CD4-positive, alpha-beta T cell treated with Interferon alpha-2 for 1 hour (primary cell): ENCODE measurements around the gene MRPS35.

Experiments
- DNase-seq, 2 donors: peaks; one replicate each; pipeline ENCODE4 v3.0.0-alpha.2; 2020 to 2022

MRPS35 gene

GRCh38 chr12:27710592-27711316 is at the start of gene MRPS35:
Gene MRPS35 (plus strand): TSS chr12:27710832. CDS start chr12:27710844, 12 bp downstream.
- DNase-seq, result peak; percentile 87 to 93

DNA sequence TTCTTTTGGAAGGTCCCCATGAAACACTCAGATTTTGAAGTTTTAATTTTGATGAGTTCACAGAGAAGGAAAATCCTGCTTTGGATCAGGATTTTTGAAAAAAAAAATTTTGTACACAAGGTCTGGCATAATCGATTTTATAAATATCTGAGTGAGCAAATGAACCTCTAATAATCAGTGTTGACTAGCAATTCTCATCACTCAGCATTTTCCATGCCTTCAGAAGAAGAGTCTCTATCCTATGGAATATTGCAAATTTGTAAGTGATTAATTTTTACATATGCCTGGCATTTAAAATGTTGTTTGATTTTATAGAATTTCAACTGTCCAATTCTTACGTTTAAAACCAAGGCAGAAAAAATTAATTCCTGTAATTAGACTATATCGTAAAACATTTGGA is 44.9 kb upstream of the MRPS35 start:
- DNase-seq, result no peak

- no peak for DNase-seq
These were observed 44.1 kb upstream of the MRPS35 start for GRCh38 chr12:27666510-27666909.

DNA sequence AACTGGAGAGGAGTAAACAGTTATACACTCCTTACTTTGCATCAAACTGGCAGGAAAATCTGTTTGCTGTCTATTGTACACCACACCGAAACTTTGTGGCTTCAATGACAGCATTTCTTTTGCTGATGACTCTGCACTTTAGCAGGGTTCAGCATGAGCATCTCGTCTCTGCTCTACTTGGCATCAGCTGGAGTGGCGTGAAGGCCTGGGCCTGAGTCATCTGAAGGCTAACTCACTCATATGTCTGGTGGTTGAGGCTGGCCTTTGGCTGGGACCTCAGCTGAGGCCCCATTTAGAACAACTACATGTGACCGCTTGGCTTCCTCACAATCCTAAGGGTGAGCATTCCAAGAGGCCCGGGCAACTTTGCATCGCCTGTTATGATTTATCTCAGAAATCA is 43.1 kb upstream of the MRPS35 start:
- no peak for DNase-seq

DNA sequence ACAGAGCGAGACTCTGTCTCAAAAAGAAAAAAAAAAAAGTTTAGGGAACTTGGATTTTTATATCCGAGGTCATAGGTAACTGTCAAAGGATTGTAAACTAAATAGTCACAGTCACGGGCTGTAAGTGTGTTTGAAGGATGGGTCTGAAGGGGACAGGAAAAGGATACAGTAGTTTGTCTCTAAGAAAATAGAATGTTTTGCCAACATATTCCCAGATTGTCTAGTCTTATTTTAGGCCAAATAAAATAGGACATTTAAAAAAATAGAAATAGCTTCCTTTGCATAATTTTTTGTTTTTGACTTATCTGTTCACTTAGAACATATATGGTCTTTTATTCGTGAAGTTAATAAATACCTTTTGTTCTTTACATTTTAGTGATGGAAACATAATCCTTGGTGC is 38.6 kb upstream of the MRPS35 start:
- DNase-seq, result no peak

DNA sequence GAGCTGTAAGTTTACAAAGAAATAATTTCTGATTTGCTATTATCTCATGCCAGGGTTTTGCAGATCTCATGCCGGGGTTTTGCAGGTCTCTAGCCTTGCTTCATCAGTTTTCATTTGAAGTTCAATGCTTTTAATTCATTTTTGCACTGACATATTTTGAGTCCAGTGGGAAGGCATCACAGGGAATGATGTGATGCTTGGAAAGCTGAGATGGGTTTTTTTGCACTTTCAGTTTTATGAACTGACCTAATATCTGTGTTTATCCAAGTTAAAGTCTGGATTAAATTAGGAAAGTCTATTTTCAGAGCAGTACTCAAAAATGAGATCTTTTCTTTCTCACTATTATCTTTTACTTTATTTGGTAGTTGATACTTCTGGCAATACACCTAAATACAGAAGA is 38.0 kb upstream of the MRPS35 start:
- DNase-seq, result no peak

DNA sequence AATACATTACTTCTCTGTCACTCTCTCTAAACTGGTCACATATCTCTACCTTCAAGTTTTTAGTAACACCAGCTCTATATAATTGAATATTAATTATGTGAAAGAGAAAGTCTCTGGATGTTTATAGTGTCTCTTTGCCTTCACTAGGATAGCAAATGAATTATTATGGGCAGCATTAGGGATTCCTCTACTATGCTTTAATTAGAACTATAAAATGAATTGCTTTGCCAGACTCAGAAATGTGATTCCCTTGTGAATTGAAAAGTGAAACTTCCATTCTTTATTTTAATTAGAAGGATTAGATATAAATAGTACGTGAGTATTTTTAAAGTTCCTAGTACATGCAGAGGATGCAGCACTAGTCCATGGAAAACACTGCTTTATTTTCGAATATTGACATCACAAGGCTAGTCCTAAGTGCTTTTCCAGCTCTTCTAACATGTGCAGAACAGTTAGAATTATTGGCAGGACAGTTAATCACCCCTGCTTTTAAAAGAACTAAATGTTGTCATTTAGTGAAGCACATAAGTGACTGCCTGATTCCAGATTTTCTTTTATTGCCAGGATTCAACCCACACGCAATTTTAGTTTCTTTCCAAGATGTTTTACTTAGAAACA is 37.4 kb upstream of the MRPS35 start:
- no peak for DNase-seq

- DNase-seq, result no peak
These were observed 35.6 kb upstream of the MRPS35 start for GRCh38 chr12:27674989-27675388.

- no peak for DNase-seq
These were observed 30.0 kb upstream of the MRPS35 start for GRCh38 chr12:27680619-27681018.

GRCh38 chr12:27682534-27682933 is 28.1 kb upstream of the MRPS35 start:
- no peak for DNase-seq

DNA sequence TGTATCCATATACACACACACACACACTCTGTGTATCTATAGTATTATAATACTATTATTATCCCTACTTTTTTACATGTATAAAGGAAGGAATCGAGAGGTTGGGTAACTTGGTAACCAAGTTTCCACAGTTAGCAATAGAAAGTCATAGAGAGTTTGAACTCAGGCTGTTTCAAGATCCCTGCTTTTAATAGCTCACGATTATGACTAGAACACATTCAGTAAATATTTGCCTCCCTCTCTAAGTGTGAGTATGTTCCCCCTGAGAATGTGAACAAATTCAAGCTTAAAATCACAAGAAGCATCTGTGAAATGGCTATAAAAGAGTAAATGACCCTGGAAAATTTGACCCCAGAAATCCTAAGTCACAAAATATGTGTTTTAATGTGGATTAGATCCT is 25.4 kb upstream of the MRPS35 start:
- DNase-seq, result no peak

- no peak for DNase-seq
These were observed 24.5 kb upstream of the MRPS35 start for GRCh38 chr12:27686147-27686546.

DNA sequence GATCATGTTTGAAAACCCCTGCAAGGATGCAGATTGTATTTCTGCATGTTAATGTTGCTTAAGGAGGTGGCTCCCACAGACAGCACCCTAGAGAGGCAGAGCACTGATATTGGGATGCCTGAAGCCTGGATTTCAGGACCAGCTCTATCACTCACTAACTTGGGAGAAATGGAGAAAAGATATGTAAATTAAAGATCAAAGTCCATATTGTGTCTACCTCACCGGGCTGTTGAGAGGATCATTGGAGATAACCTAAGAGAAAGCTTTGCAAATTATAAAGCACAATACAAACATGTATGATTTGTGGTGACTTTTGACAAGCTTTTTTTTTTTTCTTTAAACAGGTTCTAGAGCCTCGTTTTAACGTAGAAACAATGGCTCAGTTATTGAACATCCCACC is 22.0 kb upstream of the MRPS35 start:
- no peak for DNase-seq

- no peak for DNase-seq
These were observed 21.0 kb upstream of the MRPS35 start for GRCh38 chr12:27689558-27690180.

- no peak for DNase-seq
These were observed 17.2 kb upstream of the MRPS35 start for GRCh38 chr12:27693403-27693802.

GRCh38 chr12:27695556-27696292 is 14.9 kb upstream of the MRPS35 start:
- DNase-seq, result no peak

DNA sequence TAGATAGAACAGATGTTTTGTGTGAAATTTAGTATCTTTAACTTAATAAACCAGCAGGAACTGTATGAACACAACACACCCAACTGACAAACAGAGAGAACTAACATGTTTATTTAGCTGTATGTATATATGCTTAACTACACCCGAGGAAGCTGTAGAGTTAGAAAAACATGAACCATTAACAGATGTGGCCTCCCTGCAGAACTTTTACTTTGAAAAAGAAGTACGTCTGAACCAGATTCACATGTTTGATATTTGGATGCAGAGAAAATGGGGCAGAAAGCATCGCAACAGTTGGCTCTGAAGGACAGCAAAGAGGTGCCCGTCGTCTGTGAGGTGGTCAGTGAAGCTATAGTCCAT is 14.4 kb upstream of the MRPS35 start, which contains the start of gene REP15:
Gene REP15, plus strand, starts transcription at position 155 of the 360 bp plus-strand sequence. Its CDS starts 116 bp downstream, at position 271.
- no peak for DNase-seq

DNA sequence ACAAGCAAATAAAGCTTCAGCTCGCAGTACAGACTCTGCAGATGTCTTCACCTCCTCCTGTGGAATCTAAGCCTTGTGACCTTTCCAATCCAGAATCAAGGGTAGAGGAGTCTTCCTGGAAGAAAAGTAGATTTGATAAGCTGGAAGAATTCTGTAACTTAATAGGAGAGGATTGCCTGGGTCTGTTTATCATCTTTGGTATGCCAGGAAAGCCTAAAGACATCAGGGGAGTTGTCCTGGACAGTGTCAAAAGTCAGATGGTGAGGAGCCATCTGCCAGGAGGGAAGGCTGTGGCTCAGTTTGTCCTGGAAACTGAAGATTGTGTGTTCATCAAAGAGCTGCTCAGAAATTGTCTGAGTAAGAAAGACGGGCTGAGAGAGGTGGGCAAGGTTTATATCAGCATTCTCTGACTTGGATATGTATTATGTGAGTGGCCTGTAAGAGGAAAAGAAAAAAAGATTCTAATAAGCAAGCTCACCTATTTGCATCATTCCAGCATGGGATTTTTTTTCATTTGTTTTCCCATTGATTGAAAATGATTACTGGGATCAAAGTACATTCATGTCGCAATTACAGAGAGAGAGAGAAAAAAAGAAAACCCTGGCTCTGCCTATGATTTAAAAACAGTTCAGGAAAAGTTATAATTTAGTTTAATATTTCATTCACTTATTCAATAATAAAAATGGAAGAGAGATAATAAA is 13.6 kb upstream of the MRPS35 start:
- DNase-seq, result no peak

- peak; percentile 52 to 75 for DNase-seq
These were observed 6.7 kb upstream of the MRPS35 start for GRCh38 chr12:27703720-27704452.

DNA sequence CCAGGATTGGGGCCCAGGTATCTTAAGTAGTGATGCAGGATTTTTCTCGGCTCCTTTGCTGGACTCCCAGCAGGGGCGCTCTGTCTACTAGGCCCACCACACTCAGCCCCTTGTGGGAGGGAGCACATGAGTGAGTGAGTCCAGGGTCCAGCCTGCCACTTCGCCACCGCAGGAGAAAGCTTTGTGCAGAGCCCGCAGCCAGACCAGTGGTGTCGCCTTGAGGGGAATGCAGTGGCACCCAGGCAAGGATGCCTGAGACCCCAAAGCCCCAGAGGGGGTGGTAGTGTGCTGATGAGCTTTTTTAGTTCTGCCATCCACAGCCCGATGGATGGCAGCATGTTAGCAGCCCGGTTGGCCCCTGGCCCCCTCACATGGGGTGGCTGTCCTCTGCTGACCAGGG is 5.4 kb upstream of the MRPS35 start:
- DNase-seq, result no peak

GRCh38 chr12:27707216-27707615 is 3.4 kb upstream of the MRPS35 start:
- no peak for DNase-seq
